Measurements from ENCODE around the gene RFLNA.

DNA sequence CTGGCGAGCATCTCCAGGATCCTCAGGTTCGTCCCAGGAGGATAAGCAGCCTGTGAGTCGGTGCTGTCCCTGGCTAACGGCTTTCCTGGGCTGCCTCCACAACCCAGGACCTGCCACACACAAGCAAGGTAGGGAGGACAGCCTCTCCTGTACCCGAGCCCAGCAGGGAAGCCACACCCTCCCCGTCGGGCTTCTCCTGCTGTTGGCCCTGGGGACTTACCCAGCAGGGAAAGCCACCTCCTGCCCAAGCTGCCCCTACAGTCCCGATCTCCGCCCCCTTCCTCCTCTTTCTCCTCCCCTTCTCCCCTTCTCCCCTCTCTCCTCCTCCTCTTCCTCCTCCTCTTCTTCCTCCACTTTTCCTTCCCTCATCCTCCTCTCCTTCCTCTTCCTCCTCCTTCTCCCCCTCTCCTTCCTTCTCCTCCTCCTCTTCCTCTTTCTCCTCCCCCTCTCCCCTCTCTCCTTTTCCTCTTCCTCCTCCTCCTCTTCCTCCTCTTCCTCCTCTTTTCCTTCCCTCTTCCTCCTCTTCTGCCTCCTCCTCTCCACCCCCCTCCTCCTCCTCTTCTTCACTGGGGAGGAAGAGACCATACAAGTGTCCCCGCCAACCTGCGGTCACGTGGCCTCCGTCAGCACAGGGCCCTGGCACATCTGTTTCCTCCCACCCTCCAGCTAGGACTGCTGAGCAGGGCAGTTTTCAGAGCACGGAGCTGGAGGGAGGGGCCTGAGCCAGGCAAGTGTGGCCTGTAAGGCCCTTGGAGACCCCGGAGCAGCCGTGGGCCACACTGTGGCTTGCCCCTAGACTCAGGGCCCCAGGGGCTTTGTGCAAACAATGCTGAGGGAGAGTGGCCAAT, 17.3 kb upstream of the RFLNA start:
- no peak for TF ChIP-seq EZH2 (IDR thresholded peaks at IDR 0.05)
- TF ChIP-seq, protein P1, sequence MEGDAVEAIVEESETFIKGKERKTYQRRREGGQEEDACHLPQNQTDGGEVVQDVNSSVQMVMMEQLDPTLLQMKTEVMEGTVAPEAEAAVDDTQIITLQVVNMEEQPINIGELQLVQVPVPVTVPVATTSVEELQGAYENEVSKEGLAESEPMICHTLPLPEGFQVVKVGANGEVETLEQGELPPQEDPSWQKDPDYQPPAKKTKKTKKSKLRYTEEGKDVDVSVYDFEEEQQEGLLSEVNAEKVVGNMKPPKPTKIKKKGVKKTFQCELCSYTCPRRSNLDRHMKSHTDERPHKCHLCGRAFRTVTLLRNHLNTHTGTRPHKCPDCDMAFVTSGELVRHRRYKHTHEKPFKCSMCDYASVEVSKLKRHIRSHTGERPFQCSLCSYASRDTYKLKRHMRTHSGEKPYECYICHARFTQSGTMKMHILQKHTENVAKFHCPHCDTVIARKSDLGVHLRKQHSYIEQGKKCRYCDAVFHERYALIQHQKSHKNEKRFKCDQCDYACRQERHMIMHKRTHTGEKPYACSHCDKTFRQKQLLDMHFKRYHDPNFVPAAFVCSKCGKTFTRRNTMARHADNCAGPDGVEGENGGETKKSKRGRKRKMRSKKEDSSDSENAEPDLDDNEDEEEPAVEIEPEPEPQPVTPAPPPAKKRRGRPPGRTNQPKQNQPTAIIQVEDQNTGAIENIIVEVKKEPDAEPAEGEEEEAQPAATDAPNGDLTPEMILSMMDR (IDR thresholded peaks at IDR 0.05) = no peak
- TF ChIP-seq EZH2phosphoT487 (IDR thresholded peaks at IDR 0.05) = no peak
